MM.1S (cell line): ENCODE measurements around the gene GALNT10.

Experiments
- DNase-seq: peaks from one replicate; pipeline ENCODE4 v3.0.0-alpha.2; 2015
- H2AFZ ChIP-seq: fragments of 300-600 bp; sonication (generic); 2 replicates; pipeline ENCODE4 v1.6.0; 2016; ENCODE audit warnings: antibody characterized with exemption, low read length
- H3F3A ChIP-seq: fragments of 300-600 bp; sonication (generic); 2 replicates; pipeline ENCODE4 v1.6.1; 2016; ENCODE audit warnings: mild to moderate bottlenecking, antibody characterized with exemption, low read length, moderate library complexity, mixed read lengths; ENCODE audit not compliant: insufficient read depth
- H3K27ac ChIP-seq: fragments of 300-600 bp; sonication (generic); 2 replicates; pipeline ENCODE4 v1.5.1; 2016; ENCODE audit warnings: mild to moderate bottlenecking, low read length
- H3K27me3 ChIP-seq: fragments of 300-600 bp; sonication (generic); replicated peaks from 2 replicates; pipeline ENCODE4 v1.6.0; 2016; ENCODE audit warnings: low read length; ENCODE audit not compliant: insufficient read depth
- H3K36me3 ChIP-seq: fragments of 300-600 bp; sonication (generic); replicated peaks from 2 replicates; pipeline ENCODE4 v1.6.1; 2016; ENCODE audit warnings: mild to moderate bottlenecking, low read length, mixed read lengths; ENCODE audit not compliant: insufficient read depth
- H3K4me1 ChIP-seq: fragments of 300-600 bp; sonication (generic); 2 replicates; pipeline ENCODE4 v1.6.1; 2016; ENCODE audit warnings: low read length, mixed read lengths
- H3K4me2 ChIP-seq: fragments of 300-600 bp; sonication (generic); 2 replicates; pipeline ENCODE4 v1.6.0; 2016; ENCODE audit warnings: low read depth, low read length
- H3K4me3 ChIP-seq: fragments of 300-600 bp; sonication (generic); 2 replicates; pipeline ENCODE4 v1.5.1; 2016; ENCODE audit warnings: low read length, mixed read lengths
- H3K79me2 ChIP-seq: fragments of 300-600 bp; sonication (generic); 2 replicates; pipeline ENCODE4 v1.6.1; 2016; ENCODE audit warnings: mixed run types, low read length, mixed read lengths
- H3K9ac ChIP-seq: fragments of 300-600 bp; sonication (generic); 2 replicates; pipeline ENCODE4 v1.6.1; 2016; ENCODE audit warnings: low read length, mixed read lengths
- H3K9me2 ChIP-seq: fragments of 300-600 bp; sonication (generic); replicated peaks from 2 replicates; pipeline ENCODE4 v1.6.1; 2016; ENCODE audit warnings: mild to moderate bottlenecking, low read length, mixed read lengths; ENCODE audit not compliant: insufficient read depth
- H3K9me3 ChIP-seq: fragments of 300-600 bp; sonication (generic); replicated peaks from 2 replicates; pipeline ENCODE4 v1.6.1; 2016; ENCODE audit warnings: mild to moderate bottlenecking, low read length, mixed read lengths; ENCODE audit not compliant: insufficient read depth
- H4K20me1 ChIP-seq: fragments of 300-600 bp; sonication (generic); 2 replicates; pipeline ENCODE4 v1.6.1; 2016; ENCODE audit warnings: mild to moderate bottlenecking, low read length, moderate library complexity, mixed read lengths; ENCODE audit not compliant: insufficient read depth
- CTCF ChIP-seq: fragments of 300-600 bp; sonication (generic); IDR thresholded peaks from 2 replicates; pipeline ENCODE4 v1.5.1; 2016; ENCODE audit warnings: antibody characterized with exemption, low read length, mixed read lengths
- EZH2 ChIP-seq: fragments of 300-600 bp; sonication (generic); optimal IDR thresholded peaks from 2 replicates; pipeline ENCODE3; 2017; ENCODE audit warnings: low read depth, mild to moderate bottlenecking, antibody characterized with exemption, low read length, mixed read lengths
- EZH2phosphoT487 ChIP-seq: fragments of 300-600 bp; sonication (generic); IDR thresholded peaks from 2 replicates; pipeline ENCODE4 v1.6.1; 2018; ENCODE audit warnings: antibody characterized with exemption, low read length

GALNT10 gene

GRCh38 chr5:154262342-154262741, 71.8 kb downstream of the GALNT10 start:
- no peaks in the 10 kb centered on the region for H4K20me1 ChIP-seq
- no peak for TF ChIP-seq EZH2phosphoT487
- no peak for TF ChIP-seq EZH2
- no peak for TF ChIP-seq CTCF
- no peaks in the 10 kb centered on the region for H3K9me2 ChIP-seq
- no peak overlapping the region for H3K4me2 ChIP-seq
- no peaks in the 10 kb centered on the region for H3K27me3 ChIP-seq
- no peaks in the 10 kb centered on the region for H3K36me3 ChIP-seq
- H3K4me3 ChIP-seq, result no peak overlapping the region
- no peak overlapping the region for H3K27ac ChIP-seq
- H3K4me1 ChIP-seq, result 0 out of 2 replicates have a peak, but pooled peaks cover 4% of the 10 kb centered on the region
- H3K79me2 ChIP-seq, result peaks cover 5% of the 10 kb centered on the region; the same call in 1 of the 2 replicates
- no peak for DNase-seq
- H3F3A ChIP-seq, result no peaks in the 10 kb centered on the region
- H3K9ac ChIP-seq, result no peak overlapping the region
- no peak overlapping the region for H2AFZ ChIP-seq
- H3K9me3 ChIP-seq, result no peaks in the 10 kb centered on the region

GRCh38 chr5:154264549-154265196, 74.1 kb downstream of the GALNT10 start:
- no peak for DNase-seq
- Histone ChIP-seq H2AFZ (no peak overlapping the region), H3K9me2 (no peaks in the 10 kb centered on the region), H3K9me3 (no peaks in the 10 kb centered on the region), H3K36me3 (no peaks in the 10 kb centered on the region), H3K27ac (no peak overlapping the region), H3K4me2 (no peak overlapping the region), H3K79me2 (no peaks in the 10 kb centered on the region), H3K4me3 (no peak overlapping the region), H3K9ac (no peak overlapping the region), H3K27me3 (no peaks in the 10 kb centered on the region), H4K20me1 (no peaks in the 10 kb centered on the region), H3F3A (no peaks in the 10 kb centered on the region), H3K4me1 (no peaks in the 10 kb centered on the region)
- TF ChIP-seq CTCF (no peak), EZH2 (no peak), EZH2phosphoT487 (no peak)

- Histone ChIP-seq H3K79me2 (no peaks in the 10 kb centered on the region), H2AFZ (no peak overlapping the region), H3K9me3 (no peaks in the 10 kb centered on the region), H3K4me1 (no peaks in the 10 kb centered on the region), H3F3A (no peaks in the 10 kb centered on the region), H3K4me3 (no peak overlapping the region), H3K9ac (no peak overlapping the region), H3K27ac (no peak overlapping the region), H3K27me3 (no peaks in the 10 kb centered on the region), H3K4me2 (no peak overlapping the region), H3K9me2 (no peaks in the 10 kb centered on the region), H4K20me1 (no peaks in the 10 kb centered on the region), H3K36me3 (no peaks in the 10 kb centered on the region)
- no peak for DNase-seq
- TF ChIP-seq EZH2phosphoT487 (no peak), CTCF (no peak), EZH2 (no peak)
Observed at GRCh38 chr5:154265197-154265773, 74.8 kb downstream of the GALNT10 start.
